ENCODE data around the gene OAS2. TPM values are rescaled to one million over a fixed set of nuclear protein-coding genes. Genes with fewer than 3 reads are reported as not detected.

Gene OAS2
- total and polyA plus RNA-seq, 2 of the 4 experiments (the other 2 are of a cell fraction): under 0.01 TPM; not detected in 1

GRCh38 chr12:112941528-112942335, 36.6 kb upstream of the OAS2 start:
- no peak overlapping the region for H2BK5ac ChIP-seq (ENCODE audit: low read depth, low read length, poor library complexity, severe bottlenecking)
- ChIA-PET CTCF (interaction anchor here (1.0 kb wide), 1 partner anchor 52 kb away, joined by 3 read pairs; no protein-coding TSS in a partner anchor), POLR2A (ENCODE audit: unreplicated experiment) (no interaction called here)
- no peaks in the 10 kb centered on the region for H3K36me3 ChIP-seq (ENCODE audit: control insufficient read depth, insufficient read depth, low read length)
- no peak for TF ChIP-seq CTCF (conservative IDR thresholded peaks at IDR 0.05; ENCODE audit: low read depth, low read length)
- no peak overlapping the region for H3K23ac ChIP-seq (ENCODE audit: low read depth, low read length)
- no peaks in the 10 kb centered on the region for H4K20me1 ChIP-seq (ENCODE audit: insufficient read depth, low read length)
- no peak overlapping the region for H3K4ac ChIP-seq (ENCODE audit: low read depth, low read length)
- no peak overlapping the region for H3K56ac ChIP-seq (ENCODE audit: extremely low read depth, insufficient read depth, low read length)
- ATAC-seq (ENCODE audit: low read depth) (no peak), DNase-seq (no peak)
- dilution Hi-C loops (cut with HindIII; ENCODE audit: low sequenced_read_pairs, unreplicated experiment) (no loop called here), in situ Hi-C loops (cut with MboI; ENCODE audit: low sequenced_read_pairs) (no loop called here), intact Hi-C loops (cut with micrococcal nuclease) (no loop called here)
- no TSS peak for BruUV-seq (replicated peaks)
- H2BK15ac ChIP-seq (ENCODE audit: low read depth, low read length): no peak overlapping the region
- H2AFZ ChIP-seq (replicated peaks; ENCODE audit: low read length, poor library complexity): no peak overlapping the region
- peaks cover 2% of the 10 kb centered on the region for H3K4me1 ChIP-seq (ENCODE audit: control insufficient read depth, insufficient read depth, low read length)
- H3K79me1 ChIP-seq (ENCODE audit: low read depth in 1 of 2, low read length in 2 of 2): peaks cover 0 to 7% of the 10 kb centered on the region in 2 experiments; a peak in 1 of 4 replicates
- H3K9me1 ChIP-seq (ENCODE audit: insufficient read depth, low read length): 0 out of 2 replicates have a peak, but pooled peaks cover 3% of the 10 kb centered on the region
- H4K8ac ChIP-seq (ENCODE audit: low read depth in 2 of 2, low read length in 2 of 2): no peak overlapping the region
- H3K9ac ChIP-seq (ENCODE audit: low read depth, low read length): no peak overlapping the region
- no peaks in the 10 kb centered on the region for H3K9me3 ChIP-seq (ENCODE audit: control insufficient read depth, insufficient read depth, low read length)
- H3K4me3 ChIP-seq (ENCODE audit: insufficient read depth, low read depth, low read length): no peak overlapping the region
- WGBS, 2 experiments (ENCODE audit: extremely low coverage in 2 of 2, insufficient read length in 1 of 2): 97% methylated on average over 5 of the region's 16 CpGs; no CpG with 5 or more reads in 1 of the 2 experiments
- H4K5ac ChIP-seq (ENCODE audit: low read depth, low read length): no peak overlapping the region
- H2BK120ac ChIP-seq (ENCODE audit: low read depth, low read length): no peak overlapping the region
- no peak overlapping the region for H4K91ac ChIP-seq (ENCODE audit: insufficient read depth, low read depth, low read length)
- H3K4me2 ChIP-seq (ENCODE audit: low read depth, low read length): no peak overlapping the region
- H3K14ac ChIP-seq (replicated peaks; ENCODE audit: low read depth, low read length): no peak overlapping the region
- no peak overlapping the region for H2AK9ac ChIP-seq (replicated peaks; ENCODE audit: low read depth, low read length, poor library complexity)
- H3K27me3 ChIP-seq (ENCODE audit: control insufficient read depth, insufficient read depth, low read length): no peaks in the 10 kb centered on the region
- H2AK5ac ChIP-seq (ENCODE audit: low read depth, low read length): no peak overlapping the region
- no peak overlapping the region for H3K27ac ChIP-seq (ENCODE audit: insufficient read depth, low read length)
- H3K18ac ChIP-seq (ENCODE audit: low read depth, low read length): no peak overlapping the region
- no peak overlapping the region for H2BK20ac ChIP-seq (ENCODE audit: low read depth, low read length)
